Measurements from ENCODE around the gene GABPB2.

The GABPB2 gene

DNA sequence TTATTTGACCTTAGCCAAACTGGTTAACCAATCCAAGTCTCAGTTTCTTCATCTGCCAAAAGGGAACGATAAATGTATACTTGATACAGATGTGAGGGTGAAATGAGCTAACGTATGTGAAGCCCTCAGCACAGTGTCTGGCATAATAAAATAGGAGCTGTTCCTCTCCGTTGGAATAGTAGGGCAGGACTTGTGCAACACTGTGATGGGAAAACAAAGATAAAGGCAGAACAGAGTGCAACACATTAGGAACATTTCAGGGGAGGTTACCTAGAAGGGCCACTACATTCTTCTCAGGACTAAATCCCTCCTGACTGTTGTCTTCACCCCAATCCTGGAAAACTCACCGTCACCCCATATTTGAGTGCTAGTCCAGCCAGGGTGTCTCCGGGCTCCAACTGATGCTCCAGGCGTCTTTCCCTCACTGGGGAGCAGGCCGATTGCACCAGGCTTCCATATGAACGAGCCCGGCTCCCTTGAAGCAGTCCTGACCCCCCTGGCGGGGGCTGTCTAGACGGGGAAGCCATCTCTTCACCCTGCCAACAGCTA is 94.2 kb downstream of the GABPB2 start:
- Histone ChIP-seq H3K9me3 (ENCODE audit: control insufficient read depth in 2 of 2, low read length in 2 of 2) (no peaks in the 10 kb centered on the region), H3K36me3 (ENCODE audit: control insufficient read depth in 2 of 2, insufficient read depth in 2 of 2, low read length in 2 of 2) (peaks cover 20 to 22% of the 10 kb centered on the region in 2 donors), H3K4me3 (ENCODE audit: low read length in 2 of 2) (peak overlapping the region; percentile 90 to 98), H3K4me1 (ENCODE audit: control insufficient read depth, insufficient read depth, low read length) (peaks cover 28% of the 10 kb centered on the region), H3K27me3 (ENCODE audit: control insufficient read depth in 1 of 2, insufficient read depth in 2 of 2, low read length in 2 of 2) (no peaks in the 10 kb centered on the region), H3K9ac (ENCODE audit: low read length in 2 of 2) (peak overlapping the region; percentile 84 to 96), H3K27ac (ENCODE audit: low read length) (peak overlapping the region; percentile 97)

DNA sequence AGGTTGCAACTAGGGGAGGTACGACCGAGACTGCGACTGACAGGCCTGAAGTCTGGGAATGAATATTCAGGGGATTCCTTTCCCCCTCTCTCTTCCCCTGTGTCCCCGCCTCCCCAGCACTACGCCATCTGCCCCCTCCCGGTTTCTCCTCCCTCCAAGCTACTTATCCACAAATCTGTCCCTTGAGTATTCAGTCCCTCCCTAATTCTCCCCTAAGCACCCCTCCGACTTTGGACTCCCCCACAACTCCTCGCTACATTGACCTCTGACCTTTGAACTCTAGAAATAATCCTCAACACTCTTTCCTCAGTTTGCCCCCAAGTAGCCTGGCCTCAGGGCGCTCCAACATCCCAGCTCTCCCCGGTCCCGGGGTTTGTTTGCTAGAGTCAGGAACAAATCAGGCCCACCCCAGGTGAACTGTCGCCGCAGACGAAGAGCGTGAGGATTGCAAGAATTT is 94.7 kb downstream of the GABPB2 start:
- H3K27ac ChIP-seq (ENCODE audit: low read length), result peak overlapping the region; percentile 97
- H3K9ac ChIP-seq (ENCODE audit: low read length in 2 of 2), result peak overlapping the region; percentile 84 to 96
- H3K4me1 ChIP-seq (ENCODE audit: control insufficient read depth, insufficient read depth, low read length), result peaks cover 28% of the 10 kb centered on the region
- no peaks in the 10 kb centered on the region for H3K27me3 ChIP-seq (ENCODE audit: control insufficient read depth in 1 of 2, insufficient read depth in 2 of 2, low read length in 2 of 2)
- H3K9me3 ChIP-seq (ENCODE audit: control insufficient read depth in 2 of 2, low read length in 2 of 2), result no peaks in the 10 kb centered on the region
- H3K36me3 ChIP-seq (ENCODE audit: control insufficient read depth in 2 of 2, insufficient read depth in 2 of 2, low read length in 2 of 2), result peaks cover 19 to 20% of the 10 kb centered on the region in 2 donors
- H3K4me3 ChIP-seq (ENCODE audit: low read length in 2 of 2), result peak overlapping the region; percentile 90 to 98

DNA sequence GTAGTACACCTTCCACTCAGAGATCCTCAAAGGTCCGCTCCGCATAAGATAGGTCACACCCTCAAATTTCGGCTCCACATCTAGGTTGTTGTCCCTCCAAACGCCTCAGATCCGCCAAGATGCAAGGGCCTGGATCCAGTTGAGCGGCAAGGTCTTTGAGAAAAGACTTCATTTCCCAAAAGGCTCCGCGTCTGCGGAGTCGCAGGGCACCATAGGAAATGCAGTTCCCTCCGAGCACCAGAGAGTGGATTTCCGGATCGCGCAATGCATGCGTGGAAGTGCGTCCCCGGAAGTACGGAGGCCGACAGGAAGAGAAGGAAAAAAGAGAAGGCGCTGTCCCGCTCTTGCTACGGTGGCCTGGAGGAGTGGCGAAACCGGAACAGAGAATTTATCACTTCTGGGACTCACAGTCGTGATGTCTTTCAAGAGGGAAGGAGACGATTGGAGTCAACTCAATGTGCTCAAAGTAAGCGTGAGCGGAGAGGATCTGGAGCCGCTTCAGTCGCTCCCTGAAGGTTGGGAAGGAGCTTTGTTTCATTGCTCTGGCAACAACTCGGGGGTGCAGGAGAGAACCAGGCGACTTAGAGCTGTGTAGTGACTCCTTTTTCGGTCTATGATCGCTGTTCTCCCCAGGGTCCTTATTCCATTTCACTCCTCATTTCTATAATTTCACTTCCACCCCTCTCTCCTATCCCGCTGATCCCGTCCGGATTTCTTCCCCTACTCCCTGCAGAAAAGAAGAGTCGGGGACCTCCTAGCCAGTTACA is 95.4 kb downstream of the GABPB2 start, which contains the start of the genes LYSMD1 and SCNM1:
Gene LYSMD1 (minus strand): TSS at position 165 of the 767 bp plus-strand sequence. CDS start 644 bp downstream, outside the sequence.
Gene SCNM1 (plus strand): TSS at position 407 of the 767 bp plus-strand sequence. CDS start 9 bp downstream, at position 416.
- Histone ChIP-seq H3K27ac (ENCODE audit: low read length) (peak within 1 kb of the TSS; percentile 97), H3K27me3 (ENCODE audit: control insufficient read depth in 1 of 2, insufficient read depth in 2 of 2, low read length in 2 of 2) (no peaks in the 10 kb centered on the region), H3K9me3 (ENCODE audit: control insufficient read depth in 2 of 2, low read length in 2 of 2) (no peaks in the 10 kb centered on the region), H3K9ac (ENCODE audit: low read length in 2 of 2) (peak within 1 kb of the TSS; percentile 84 to 96), H3K4me1 (ENCODE audit: control insufficient read depth, insufficient read depth, low read length) (peaks cover 28% of the 10 kb centered on the region), H3K36me3 (ENCODE audit: control insufficient read depth in 2 of 2, insufficient read depth in 2 of 2, low read length in 2 of 2) (peaks cover 14 to 15% of the 10 kb centered on the region in 2 donors), H3K4me3 (ENCODE audit: low read length in 2 of 2) (peak within 1 kb of the TSS; percentile 90 to 98)

DNA sequence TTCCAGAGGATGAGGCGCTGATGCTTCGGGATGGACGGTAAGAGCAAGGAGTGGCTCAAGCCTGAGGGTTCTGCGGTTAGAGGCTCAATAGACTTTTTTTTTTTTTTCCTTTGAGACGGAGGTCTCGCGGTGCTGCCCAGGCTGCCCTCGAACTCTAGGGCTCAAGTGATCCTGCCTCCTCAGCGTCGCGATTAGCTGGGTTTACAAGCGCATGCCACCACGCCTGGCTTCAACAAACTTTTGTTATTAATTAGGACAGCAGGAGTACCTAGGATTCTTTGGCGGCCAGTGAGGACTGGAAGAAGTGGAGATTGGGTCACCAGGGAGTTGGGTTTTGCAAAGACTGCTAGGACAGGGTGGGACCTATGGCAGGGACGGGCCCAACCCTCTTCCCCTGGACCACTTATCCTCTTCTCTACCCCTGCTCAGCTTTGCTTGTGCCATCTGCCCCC is 96.0 kb downstream of the GABPB2 start:
- H3K4me1 ChIP-seq (ENCODE audit: control insufficient read depth, insufficient read depth, low read length), result peaks cover 28% of the 10 kb centered on the region
- H3K4me3 ChIP-seq (ENCODE audit: low read length in 2 of 2), result peak overlapping the region; percentile 90 to 98
- H3K27me3 ChIP-seq (ENCODE audit: control insufficient read depth in 1 of 2, insufficient read depth in 2 of 2, low read length in 2 of 2), result no peaks in the 10 kb centered on the region
- no peaks in the 10 kb centered on the region for H3K9me3 ChIP-seq (ENCODE audit: control insufficient read depth in 2 of 2, low read length in 2 of 2)
- peaks cover 11 to 14% of the 10 kb centered on the region in 2 donors for H3K36me3 ChIP-seq (ENCODE audit: control insufficient read depth in 2 of 2, insufficient read depth in 2 of 2, low read length in 2 of 2)
- H3K9ac ChIP-seq (ENCODE audit: low read length in 2 of 2), result peak overlapping the region; percentile 84 to 96
- peak overlapping the region; percentile 97 for H3K27ac ChIP-seq (ENCODE audit: low read length)

DNA sequence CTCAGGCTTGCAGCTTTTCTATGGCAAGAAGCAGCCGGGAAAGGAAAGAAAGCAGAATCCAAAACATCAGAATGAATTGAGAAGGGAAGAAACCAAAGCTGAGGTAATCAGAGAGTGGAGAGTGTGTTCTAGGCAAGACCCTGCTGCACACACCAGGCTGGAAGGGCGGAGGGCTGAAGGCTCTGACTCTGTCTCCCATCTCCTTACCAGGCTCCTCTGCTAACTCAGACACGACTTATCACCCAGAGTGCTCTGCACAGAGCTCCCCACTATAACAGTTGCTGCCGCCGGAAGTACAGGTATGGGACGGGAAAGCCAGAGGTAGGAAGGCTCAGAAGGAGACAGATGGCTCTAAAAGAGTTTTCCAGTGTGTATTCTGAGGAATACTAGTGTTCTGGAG is 96.6 kb downstream of the GABPB2 start:
- H3K4me1 ChIP-seq (ENCODE audit: control insufficient read depth, insufficient read depth, low read length), result peaks cover 28% of the 10 kb centered on the region
- H3K27ac ChIP-seq (ENCODE audit: low read length), result no peak overlapping the region
- no peaks in the 10 kb centered on the region for H3K9me3 ChIP-seq (ENCODE audit: control insufficient read depth in 2 of 2, low read length in 2 of 2)
- no peaks in the 10 kb centered on the region for H3K27me3 ChIP-seq (ENCODE audit: control insufficient read depth in 1 of 2, insufficient read depth in 2 of 2, low read length in 2 of 2)
- H3K4me3 ChIP-seq (ENCODE audit: low read length in 2 of 2), result peak overlapping the region; percentile 90 to 98
- peak overlapping the region in 1 of 2 donors; percentile 84 for H3K9ac ChIP-seq (ENCODE audit: low read length in 2 of 2)
- H3K36me3 ChIP-seq (ENCODE audit: control insufficient read depth in 2 of 2, insufficient read depth in 2 of 2, low read length in 2 of 2), result peaks cover 8% of the 10 kb centered on the region in 2 donors

DNA sequence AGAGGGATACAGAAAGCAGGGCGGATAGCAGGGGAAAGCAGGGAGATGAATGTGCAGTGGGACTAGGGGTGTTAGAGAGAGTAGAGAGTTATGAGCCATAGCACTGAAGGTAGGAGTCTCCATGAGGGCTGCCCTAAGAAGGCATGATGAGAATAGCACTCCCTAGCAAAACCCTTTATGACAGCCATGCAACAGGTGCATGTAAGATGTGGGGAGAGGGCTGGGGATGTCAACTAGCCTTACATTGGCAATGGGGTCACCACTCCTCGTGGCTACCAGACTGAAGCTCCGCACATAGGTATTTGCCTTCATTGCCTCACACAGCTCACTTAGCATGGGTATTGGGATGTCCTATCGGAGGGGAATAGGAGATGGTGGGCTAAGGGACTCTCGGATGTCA is 100.6 kb downstream of the GABPB2 start:
- peaks cover 22 to 28% of the 10 kb centered on the region in 2 donors for H3K36me3 ChIP-seq (ENCODE audit: control insufficient read depth in 2 of 2, insufficient read depth in 2 of 2, low read length in 2 of 2)
- H3K9ac ChIP-seq (ENCODE audit: low read length in 2 of 2), result no peak overlapping the region
- no peaks in the 10 kb centered on the region for H3K9me3 ChIP-seq (ENCODE audit: control insufficient read depth in 2 of 2, low read length in 2 of 2)
- peaks cover 14% of the 10 kb centered on the region for H3K4me1 ChIP-seq (ENCODE audit: control insufficient read depth, insufficient read depth, low read length)
- H3K27ac ChIP-seq (ENCODE audit: low read length), result no peak overlapping the region
- no peaks in the 10 kb centered on the region for H3K27me3 ChIP-seq (ENCODE audit: control insufficient read depth in 1 of 2, insufficient read depth in 2 of 2, low read length in 2 of 2)
- no peak overlapping the region for H3K4me3 ChIP-seq (ENCODE audit: low read length in 2 of 2)

Measured in stomach smooth muscle (tissue), 2 donors.